ENCODE data around the gene SLC8A1.

SLC8A1 gene

GRCh38 chr2:40380721-40381120 lies 71.2 kb downstream of the SLC8A1 start:
- no peak for DNase-seq

- no peak for DNase-seq
Measured at GRCh38 chr2:40380041-40380440, 71.8 kb downstream of the SLC8A1 start.

- DNase-seq: no peak
Measured at GRCh38 chr2:40374543-40375240, 77.2 kb downstream of the SLC8A1 start.

- no peak for DNase-seq
Measured at GRCh38 chr2:40373111-40373510, 78.8 kb downstream of the SLC8A1 start.

- DNase-seq: no peak
Measured at GRCh38 chr2:40372283-40372985, 79.5 kb downstream of the SLC8A1 start.

- DNase-seq: no peak
Measured at GRCh38 chr2:40371525-40372282, 80.2 kb downstream of the SLC8A1 start.

GRCh38 chr2:40370007-40370395 lies 81.9 kb downstream of the SLC8A1 start:
- DNase-seq: no peak

GRCh38 chr2:40369267-40370006 lies 82.5 kb downstream of the SLC8A1 start:
- no peak for DNase-seq

GRCh38 chr2:40367652-40368051 lies 84.2 kb downstream of the SLC8A1 start:
- DNase-seq: no peak

- no peak for DNase-seq
Measured at GRCh38 chr2:40367032-40367431, 84.9 kb downstream of the SLC8A1 start.

- DNase-seq: no peak
Measured at GRCh38 chr2:40364151-40364874, 87.6 kb downstream of the SLC8A1 start.

- DNase-seq: no peak
Measured at GRCh38 chr2:40363631-40364030, 88.3 kb downstream of the SLC8A1 start.

GRCh38 chr2:40363231-40363630 lies 88.7 kb downstream of the SLC8A1 start:
- no peak for DNase-seq

GRCh38 chr2:40361478-40361877 lies 90.4 kb downstream of the SLC8A1 start:
- DNase-seq: no peak

GRCh38 chr2:40360652-40361051 lies 91.2 kb downstream of the SLC8A1 start:
- no peak for DNase-seq

GRCh38 chr2:40359811-40360210 lies 92.1 kb downstream of the SLC8A1 start:
- no peak for DNase-seq

- DNase-seq: no peak
Measured at GRCh38 chr2:40358783-40359182, 93.1 kb downstream of the SLC8A1 start.

- no peak for DNase-seq
Measured at GRCh38 chr2:40357667-40358066, 94.2 kb downstream of the SLC8A1 start.

GRCh38 chr2:40355451-40355850 lies 96.4 kb downstream of the SLC8A1 start:
- DNase-seq: no peak

GRCh38 chr2:40353231-40353630 lies 98.7 kb downstream of the SLC8A1 start:
- no peak for DNase-seq

GRCh38 chr2:40352703-40353099 lies 99.2 kb downstream of the SLC8A1 start:
- no peak for DNase-seq

GRCh38 chr2:40352041-40352702 lies 99.7 kb downstream of the SLC8A1 start:
- no peak for DNase-seq

All from CD4-positive, alpha-beta T cell treated with Interleukin-15 for 1 hour (primary cell).